ENCODE measurements around the gene IFITM1. TPM values are rescaled to one million over a fixed set of nuclear protein-coding genes. Genes with fewer than 3 reads are reported as not detected.
"Not testable (repeated sequence)": the region's sequence is repeated elsewhere in the genome, so short reads cannot be mapped to it uniquely, and the experiment has no call there.

The IFITM1 gene
- total and polyA plus RNA-seq, 2 donors from 2014 or later, result 248 to 440 TPM

GRCh38 chr11:331358-332060, 17.7 kb downstream of the IFITM1 start:
- no peaks in the 10 kb centered on the region for H3K9me3 ChIP-seq (ENCODE audit: control insufficient read depth in 2 of 3, insufficient read depth in 1 of 3, low read length in 3 of 3)
- no peak for TF ChIP-seq CTCF (IDR thresholded peaks at IDR 0.05; ENCODE audit: borderline replicate concordance, extremely low read depth, insufficient read depth)
- H3K27ac ChIP-seq (ENCODE audit: low read depth in 2 of 2, low read length in 2 of 2), result no peak overlapping the region
- H3K27me3 ChIP-seq (ENCODE audit: control insufficient read depth, insufficient read depth, low read length), result no peaks in the 10 kb centered on the region
- H3K4me1 ChIP-seq (ENCODE audit: control insufficient read depth in 2 of 3, insufficient read depth in 2 of 3, low read depth in 1 of 3, low read length in 3 of 3), result peaks cover 2 to 11% (median 10%) of the 10 kb centered on the region in 3 donors
- DNase-seq, result peak in 1 of 5 donors; percentile 65
- H3K36me3 ChIP-seq (ENCODE audit: control insufficient read depth in 2 of 3, insufficient read depth in 3 of 3, low read length in 3 of 3), result no peaks in the 10 kb centered on the region
- intact Hi-C loops (cut with DNase I), result no loop called here
- no peak overlapping the region for H3K4me3 ChIP-seq (ENCODE audit: low read length in 3 of 3)
- FAIRE-seq, result no peak
- no peak overlapping the region for H3K9ac ChIP-seq (ENCODE audit: low read length in 3 of 3)

GRCh38 chr11:332651-333480, 19.0 kb downstream of the IFITM1 start:
- TF ChIP-seq CTCF (IDR thresholded peaks at IDR 0.05; ENCODE audit: borderline replicate concordance, extremely low read depth, insufficient read depth), result no peak
- DNase-seq (no peak), FAIRE-seq (no peak)
- Histone ChIP-seq H3K27ac (ENCODE audit: low read depth in 2 of 2, low read length in 2 of 2) (no peak overlapping the region), H3K4me3 (ENCODE audit: low read length in 3 of 3) (no peak overlapping the region), H3K27me3 (ENCODE audit: control insufficient read depth, insufficient read depth, low read length) (no peaks in the 10 kb centered on the region), H3K9ac (ENCODE audit: low read length in 3 of 3) (no peak overlapping the region), H3K4me1 (ENCODE audit: control insufficient read depth in 2 of 3, insufficient read depth in 2 of 3, low read depth in 1 of 3, low read length in 3 of 3) (peaks cover 3 to 5% (median 4%) of the 10 kb centered on the region in 3 donors), H3K9me3 (ENCODE audit: control insufficient read depth in 2 of 3, insufficient read depth in 1 of 3, low read length in 3 of 3) (no peaks in the 10 kb centered on the region), H3K36me3 (ENCODE audit: control insufficient read depth in 2 of 3, insufficient read depth in 3 of 3, low read length in 3 of 3) (no peaks in the 10 kb centered on the region)
- intact Hi-C loops (cut with DNase I), result no loop called here

- H3K27me3 ChIP-seq (ENCODE audit: control insufficient read depth, insufficient read depth, low read length); DNase-seq; FAIRE-seq; intact Hi-C loops (cut with DNase I); H3K4me3 ChIP-seq (ENCODE audit: low read length in 3 of 3); H3K9me3 ChIP-seq (ENCODE audit: control insufficient read depth in 2 of 3, insufficient read depth in 1 of 3, low read length in 3 of 3); H3K36me3 ChIP-seq (ENCODE audit: control insufficient read depth in 2 of 3, insufficient read depth in 3 of 3, low read length in 3 of 3); H3K27ac ChIP-seq (ENCODE audit: low read depth in 2 of 2, low read length in 2 of 2); H3K9ac ChIP-seq (ENCODE audit: low read length in 3 of 3); H3K4me1 ChIP-seq (ENCODE audit: control insufficient read depth in 2 of 3, insufficient read depth in 2 of 3, low read depth in 1 of 3, low read length in 3 of 3): not testable (repeated sequence)
Observed at GRCh38 chr11:333616-334263, 19.9 kb downstream of the IFITM1 start.

All from kidney (tissue), 14 donors.